Measurements from ENCODE around the gene HOXC9.

The HOXC9 gene

DNA sequence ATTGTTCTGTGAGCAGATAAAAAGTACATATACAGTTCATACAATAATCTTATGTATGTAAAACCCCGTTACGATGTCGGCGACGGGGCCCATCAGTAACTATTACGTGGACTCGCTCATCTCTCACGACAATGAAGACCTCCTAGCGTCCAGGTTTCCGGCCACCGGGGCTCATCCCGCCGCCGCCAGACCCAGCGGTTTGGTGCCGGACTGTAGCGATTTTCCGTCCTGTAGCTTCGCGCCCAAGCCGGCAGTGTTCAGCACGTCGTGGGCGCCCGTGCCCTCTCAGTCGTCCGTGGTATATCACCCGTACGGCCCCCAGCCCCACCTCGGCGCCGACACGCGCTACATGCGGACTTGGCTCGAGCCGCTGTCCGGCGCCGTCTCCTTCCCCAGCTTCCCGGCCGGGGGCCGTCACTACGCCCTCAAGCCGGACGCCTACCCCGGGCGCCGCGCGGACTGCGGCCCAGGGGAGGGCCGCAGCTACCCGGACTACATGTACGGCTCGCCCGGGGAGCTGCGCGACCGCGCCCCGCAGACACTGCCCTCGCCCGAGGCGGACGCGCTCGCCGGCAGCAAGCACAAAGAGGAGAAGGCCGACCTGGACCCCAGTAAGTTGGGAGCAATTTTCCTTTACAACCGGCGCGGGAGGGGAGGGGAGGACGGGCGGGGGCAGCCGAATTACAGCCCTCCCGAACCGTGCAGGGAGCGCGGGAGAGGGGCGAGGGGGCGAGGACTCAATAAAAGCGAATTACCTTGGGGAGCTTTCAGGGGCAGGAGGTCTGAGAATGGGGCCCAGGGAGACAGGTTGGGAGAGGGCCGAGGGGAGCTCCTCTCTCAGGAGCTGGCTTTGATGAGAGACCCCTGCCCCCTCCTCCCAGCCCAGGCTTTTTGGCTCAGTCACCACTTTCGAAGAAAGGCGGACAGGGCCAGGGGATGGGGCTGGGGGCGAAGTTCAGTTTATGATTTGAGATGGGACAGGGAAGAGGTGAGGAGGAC lies at the start of gene HOXC9:
HOXC9 (plus strand) TSS at position 46 of the 999 bp plus-strand sequence; CDS start at position 74, 28 bp downstream.
- DNase-seq (ENCODE audit: low spot score): peak; percentile 52

DNA sequence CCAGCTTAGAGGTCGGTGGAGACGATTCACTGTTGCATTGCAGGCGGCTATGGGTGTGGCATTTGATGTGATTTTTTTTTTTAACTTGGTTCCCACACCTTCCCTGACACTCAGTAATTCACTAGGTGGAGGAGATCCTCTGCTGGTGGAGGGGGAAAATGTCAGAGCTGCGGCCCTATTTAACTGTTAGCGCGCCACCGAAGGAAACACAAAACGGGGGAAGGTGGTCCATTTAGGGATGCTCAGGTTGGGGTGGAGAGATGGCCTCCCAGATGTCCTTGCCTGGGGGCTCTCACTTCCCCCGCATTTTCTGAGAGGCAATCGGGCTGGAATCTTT lies 49.6 kb upstream of the HOXC9 start:
- DNase-seq (ENCODE audit: low spot score): no peak

DNA sequence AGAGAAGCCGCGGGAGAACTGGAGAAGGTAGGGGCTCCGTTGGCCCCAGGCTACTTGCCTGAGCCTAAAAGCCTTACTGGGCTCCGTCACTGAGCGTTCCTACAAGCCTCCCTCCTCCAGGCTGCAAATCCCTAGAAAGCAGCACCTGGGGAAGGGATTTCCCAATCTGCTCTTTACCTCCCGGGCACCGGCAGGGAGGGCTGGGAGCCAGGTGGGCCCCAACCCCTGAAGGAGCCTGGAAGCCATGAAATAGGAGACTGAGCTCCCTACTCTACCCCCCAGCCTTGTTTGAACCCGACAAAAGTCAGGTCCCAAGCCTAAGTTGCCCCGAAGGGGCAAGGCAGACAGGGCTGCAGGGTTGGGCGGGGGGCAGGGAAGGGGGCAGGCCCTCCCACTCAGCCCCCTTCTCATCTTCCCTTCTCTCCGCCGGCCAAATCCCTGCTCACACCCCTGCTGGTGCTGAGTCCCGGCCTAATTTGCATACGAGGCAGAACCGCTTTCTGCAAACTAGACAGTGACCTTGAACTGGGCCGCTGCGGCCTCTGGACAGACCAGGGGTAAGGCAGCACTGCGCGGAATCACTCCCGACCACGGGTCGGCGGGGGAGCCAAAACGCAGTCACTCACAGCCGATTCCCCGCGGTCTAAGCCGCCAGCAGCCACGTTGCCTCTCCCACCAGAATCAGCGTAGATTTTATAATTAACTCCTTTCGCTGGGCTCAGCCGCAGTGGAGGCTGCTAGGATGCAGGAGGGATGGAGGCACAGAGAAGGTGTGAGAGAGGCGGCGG lies 49.0 kb upstream of the HOXC9 start:
- DNase-seq (ENCODE audit: low spot score): no peak

DNA sequence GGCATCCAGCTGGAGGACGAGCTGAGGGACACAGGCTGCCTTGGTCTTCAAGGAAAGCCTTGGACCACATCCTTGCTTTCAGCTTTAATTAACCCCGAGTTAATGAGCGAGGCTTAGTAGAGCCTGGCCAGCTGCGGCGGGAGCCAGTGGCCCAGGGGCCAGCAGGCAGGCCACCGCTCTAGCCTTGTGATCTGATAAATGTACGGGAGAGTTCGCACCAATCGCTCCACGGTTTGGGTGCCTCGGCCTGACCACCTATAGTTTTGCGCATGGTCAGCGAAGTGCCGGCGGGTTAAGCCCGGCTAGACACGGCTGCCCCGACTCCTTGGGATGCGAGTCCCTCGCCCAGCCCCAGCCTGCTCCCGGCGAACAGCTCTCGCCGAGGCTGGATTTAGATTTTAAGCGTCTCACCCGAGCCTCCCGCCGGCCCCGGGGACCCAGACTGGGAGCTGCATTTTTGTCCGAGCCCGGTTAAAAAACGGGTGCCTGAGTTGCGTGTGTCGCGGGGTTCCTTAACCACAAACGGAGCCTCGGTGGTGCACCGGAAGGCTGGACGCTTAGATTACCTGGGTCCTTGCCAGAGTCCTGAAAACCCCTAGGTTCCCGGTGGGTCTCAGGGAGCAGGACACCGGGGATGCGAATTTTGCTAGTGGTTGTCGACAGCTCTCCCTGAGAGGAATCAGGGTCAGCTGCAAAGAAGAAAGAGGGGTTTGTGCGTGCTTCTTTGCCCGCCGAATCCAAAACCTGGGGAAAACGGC lies 48.2 kb upstream of the HOXC9 start:
- no peak for DNase-seq (ENCODE audit: low spot score)

DNA sequence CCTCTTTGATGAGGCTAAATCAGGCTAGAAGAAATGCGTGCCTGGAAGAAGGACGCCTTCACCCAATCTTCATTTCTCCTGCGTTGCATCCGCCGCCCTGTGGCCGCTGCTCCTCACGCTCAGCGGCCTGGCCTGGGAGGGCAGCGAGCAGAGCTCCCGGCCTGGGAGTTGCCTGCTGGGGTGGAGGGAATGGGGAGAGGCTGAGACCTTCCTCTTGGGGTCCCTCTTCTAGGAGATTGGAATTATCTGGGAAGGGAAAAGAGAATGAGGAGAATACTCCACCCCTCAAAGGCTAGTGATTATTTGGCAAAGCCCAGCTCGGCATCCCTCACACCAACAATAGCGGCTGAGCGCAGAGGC lies 47.6 kb upstream of the HOXC9 start:
- DNase-seq (ENCODE audit: low spot score): no peak

DNA sequence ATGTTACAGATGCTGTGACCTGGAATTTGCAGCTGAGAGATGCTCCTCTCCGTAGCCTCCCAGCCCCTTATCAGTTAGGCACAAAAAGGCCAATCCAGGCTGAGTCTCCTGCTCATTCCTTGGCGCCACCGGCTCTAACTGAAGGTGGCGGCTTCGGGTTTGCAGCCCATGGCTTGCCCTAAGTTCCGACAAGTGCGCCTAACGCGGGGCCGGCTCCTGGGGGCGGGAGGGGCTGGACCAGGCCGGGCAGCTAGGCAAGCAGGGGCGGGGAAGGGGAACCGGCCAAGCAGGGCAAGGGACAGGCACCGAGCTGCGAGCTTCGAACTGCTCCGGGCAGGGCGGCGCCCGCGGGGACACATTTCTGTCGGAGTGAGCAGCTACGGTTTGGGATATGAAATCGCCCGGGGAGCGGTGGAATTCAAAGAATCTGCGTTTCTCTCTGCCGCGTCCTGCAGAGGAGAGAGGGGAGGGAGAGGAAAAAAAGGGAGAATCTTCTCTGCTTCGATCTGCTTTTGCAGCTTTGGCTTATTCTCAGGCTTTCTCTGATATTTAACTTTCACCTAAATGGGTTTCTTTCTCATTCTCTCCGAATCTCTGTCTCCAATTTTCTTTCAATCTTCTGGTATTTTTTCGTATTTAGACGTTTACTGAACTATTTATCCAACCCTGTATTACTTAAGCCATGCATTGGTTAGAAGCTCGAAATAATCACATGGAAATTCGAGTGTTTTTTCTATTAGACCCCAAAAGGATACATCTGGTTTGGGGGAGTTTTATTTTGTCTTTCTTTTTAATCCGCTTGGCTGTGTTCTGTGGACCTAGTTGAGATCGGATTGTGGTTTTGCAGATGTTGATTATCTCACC lies 46.9 kb upstream of the HOXC9 start:
- no peak for DNase-seq (ENCODE audit: low spot score)

DNA sequence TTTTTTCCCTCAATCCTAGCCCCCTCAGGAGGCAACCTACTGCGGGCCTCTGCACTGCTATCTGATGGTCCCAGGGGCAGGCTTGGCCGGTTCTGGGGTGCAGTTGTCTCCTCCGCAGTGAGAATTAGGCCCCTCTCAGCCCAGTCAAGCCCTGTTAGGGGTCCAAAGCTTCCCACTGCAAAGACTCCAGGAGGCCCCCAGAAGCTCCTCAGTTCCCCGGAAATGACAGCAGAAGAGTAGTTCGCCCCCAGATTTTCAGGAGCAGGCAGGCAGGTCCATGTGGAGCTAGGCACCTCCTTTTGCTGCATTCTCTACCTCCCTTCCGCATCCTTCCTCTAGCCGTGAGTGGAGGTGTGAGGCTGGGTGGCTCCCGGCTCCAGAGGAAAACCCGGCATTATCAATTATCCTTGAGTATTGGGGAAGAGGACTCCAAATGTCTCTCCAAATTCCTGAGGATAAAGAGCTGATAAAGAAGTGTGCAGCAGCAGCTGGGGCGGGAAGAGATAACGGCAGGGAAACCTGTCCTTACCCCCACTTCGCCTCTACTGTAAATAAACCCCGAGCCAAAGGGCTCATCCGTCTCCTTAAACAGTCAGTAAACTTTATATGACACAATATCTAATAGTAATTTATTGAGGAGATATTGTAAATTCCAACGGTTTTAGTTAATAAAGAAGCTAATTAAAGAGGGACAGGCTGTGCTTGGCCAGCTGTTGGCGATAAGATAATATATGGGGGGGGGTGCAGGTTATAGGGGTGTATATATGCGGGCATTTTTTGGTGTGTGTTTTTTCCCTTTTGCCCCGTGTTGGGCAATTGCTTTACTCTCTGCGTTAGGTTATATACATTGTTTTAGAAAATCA lies 45.9 kb upstream of the HOXC9 start:
- DNase-seq (ENCODE audit: low spot score): no peak

DNA sequence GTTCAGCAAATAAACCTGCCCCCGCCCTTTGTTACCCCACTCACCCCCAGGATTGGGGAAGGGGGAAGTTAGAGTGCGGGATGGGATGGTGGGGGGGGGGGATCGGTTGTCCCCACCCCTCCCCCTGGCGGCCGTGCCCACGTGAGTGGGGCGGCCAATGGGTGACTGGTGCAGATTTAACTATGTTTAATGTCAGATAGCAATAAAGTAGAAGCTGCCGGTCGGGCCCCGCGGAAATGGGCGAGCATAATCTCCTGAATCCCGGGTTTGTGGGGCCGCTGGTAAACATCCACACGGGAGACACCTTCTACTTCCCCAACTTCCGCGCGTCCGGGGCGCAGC lies 45.3 kb upstream of the HOXC9 start, which contains the start of gene HOXC12:
HOXC12 (plus strand) TSS at position 210 of the 342 bp plus-strand sequence; CDS start at position 237, 27 bp downstream.
- no peak for DNase-seq (ENCODE audit: low spot score)

DNA sequence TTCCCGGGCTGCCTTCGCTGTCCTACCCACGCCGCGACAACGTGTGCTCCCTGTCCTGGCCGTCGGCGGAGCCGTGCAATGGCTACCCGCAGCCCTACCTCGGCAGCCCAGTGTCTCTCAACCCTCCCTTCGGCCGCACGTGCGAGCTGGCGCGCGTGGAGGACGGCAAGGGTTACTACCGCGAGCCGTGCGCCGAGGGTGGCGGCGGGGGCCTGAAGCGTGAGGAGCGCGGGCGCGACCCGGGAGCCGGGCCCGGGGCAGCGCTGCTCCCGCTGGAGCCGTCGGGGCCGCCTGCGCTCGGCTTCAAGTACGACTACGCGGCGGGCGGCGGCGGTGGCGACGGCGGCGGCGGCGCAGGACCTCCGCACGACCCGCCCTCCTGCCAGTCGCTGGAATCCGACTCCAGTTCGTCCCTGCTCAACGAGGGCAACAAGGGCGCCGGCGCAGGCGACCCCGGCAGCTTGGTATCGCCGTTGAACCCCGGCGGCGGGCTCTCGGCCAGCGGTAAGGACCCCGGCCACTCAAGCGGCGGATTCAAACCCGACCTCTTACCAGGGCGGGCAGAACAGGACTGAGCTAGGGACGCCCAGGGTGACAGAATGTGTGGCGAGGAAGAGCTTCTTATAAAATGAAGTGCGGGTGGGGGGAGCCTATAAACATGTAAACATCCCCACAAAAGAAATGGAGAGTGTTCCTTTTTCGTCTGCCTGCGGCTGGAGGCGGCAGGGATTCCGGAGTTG lies 44.8 kb upstream of the HOXC9 start:
- DNase-seq (ENCODE audit: low spot score): no peak

DNA sequence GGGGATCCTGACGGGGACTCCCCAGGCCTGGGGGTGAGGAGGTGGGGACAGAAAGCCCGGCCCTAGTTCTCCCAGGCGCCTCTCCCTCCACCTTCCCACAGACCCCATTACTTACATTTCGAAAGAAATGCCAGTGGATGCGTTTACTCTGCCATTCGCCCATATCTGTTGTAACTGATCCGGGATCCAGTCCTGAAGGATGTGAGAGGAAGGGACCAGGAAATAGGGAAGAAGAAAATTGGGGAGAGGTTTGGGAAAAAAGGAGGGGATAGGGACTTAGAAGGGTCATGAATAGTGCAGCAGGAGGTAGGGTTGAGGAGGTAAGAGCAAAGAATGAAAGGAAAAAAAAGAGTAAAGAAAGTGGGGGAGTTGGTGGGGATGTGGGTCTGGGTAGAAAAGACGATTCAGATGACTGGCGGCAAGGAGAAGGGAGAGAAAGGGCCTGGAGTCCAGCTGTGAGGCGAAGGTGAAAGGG lies 44.1 kb upstream of the HOXC9 start:
- no peak for DNase-seq (ENCODE audit: low spot score)

DNA sequence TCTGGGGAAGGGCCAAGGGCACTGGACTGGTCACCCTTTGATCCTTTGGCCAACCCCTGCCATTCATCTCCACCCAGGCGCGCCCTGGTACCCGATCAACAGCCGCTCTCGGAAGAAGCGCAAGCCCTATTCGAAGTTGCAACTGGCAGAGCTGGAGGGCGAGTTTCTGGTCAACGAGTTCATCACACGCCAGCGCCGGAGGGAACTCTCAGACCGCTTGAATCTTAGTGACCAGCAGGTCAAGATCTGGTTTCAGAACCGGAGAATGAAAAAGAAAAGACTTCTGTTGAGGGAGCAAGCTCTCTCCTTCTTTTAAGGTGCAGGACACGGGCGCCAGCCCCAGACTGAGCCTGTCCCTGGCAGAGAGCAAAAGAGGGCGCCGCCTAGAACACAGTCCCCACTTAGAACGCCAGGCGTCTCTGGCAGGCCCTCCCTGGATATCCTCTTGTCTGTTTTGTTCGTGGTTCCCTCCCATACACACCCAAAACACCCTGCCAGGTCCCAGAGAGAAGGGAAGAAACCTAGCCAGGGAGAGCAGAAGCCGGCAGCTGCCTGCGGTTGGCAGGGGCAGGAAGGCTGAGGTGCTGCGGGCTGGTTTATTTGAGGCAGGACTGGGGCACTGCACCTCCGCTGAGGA lies 43.6 kb upstream of the HOXC9 start:
- no peak for DNase-seq (ENCODE audit: low spot score)

DNA sequence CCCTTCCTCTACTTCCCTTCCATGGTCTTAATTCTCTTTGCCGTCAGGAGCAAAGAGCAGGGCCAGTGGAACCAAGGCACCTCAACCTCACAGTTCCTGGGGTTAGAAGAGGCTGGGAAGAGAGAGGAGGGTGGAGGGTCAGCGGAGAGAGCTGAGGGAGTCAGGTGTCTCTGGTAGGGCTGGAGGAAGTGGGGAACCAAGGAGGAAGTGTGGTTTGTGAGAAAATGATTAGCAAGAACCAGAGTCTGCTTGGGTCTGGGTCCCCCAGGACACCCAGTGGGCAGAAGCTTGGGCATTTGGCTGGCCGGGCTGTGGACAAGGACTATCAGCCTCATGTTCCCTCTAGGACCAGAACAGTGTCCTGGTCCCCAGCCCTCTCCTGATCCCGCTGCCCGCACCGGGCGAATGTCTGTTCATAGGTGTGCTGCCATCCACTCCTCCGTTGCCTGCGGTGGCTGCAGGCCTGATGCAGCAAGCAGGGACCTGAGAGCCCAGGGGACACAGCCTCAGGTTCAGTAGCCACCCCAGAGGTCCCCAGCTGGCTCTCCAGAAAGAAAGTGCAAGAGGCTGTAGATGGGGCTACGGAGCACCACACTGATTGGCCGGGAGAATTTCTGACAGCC lies 42.9 kb upstream of the HOXC9 start:
- DNase-seq (ENCODE audit: low spot score): no peak

DNA sequence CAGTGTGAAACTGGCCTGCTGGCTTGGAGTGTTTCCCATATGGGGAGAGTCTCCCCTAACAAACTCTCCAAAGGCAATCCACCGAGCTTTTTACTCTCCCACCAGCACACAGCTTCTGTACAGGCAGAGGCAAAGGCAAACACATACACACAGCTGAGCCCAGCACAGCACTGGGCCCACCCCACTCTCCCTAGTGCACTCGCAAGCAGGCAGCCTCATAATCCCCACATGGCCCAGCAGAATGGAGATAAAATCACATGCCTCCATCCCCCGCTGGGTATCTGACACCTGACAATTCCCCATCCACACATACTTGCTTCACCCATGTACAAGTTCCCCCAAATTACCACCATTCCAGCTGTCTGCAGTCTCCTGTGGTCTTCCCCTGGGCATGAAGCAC lies 41.8 kb upstream of the HOXC9 start:
- no peak for DNase-seq (ENCODE audit: low spot score)

DNA sequence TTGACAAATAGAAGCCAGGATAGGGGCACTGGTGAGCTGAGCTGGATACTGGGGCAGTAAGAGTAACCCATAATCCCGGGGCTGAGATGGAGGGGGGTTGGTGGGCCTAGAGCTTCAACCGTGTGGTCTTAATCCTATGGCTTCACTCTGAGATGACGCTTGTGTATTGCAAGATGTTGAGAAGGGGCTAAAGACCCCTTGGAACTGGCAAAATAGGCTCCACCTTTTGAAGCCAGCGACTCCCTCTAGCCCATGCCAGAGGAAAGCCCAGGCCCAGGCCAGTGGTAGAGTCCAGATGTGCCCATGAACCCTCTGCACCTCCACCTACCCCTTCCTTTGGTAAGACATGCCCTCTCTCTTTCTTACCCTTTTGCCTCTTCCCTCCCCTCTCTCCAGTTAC lies 40.6 kb upstream of the HOXC9 start:
- no peak for DNase-seq (ENCODE audit: low spot score)

DNA sequence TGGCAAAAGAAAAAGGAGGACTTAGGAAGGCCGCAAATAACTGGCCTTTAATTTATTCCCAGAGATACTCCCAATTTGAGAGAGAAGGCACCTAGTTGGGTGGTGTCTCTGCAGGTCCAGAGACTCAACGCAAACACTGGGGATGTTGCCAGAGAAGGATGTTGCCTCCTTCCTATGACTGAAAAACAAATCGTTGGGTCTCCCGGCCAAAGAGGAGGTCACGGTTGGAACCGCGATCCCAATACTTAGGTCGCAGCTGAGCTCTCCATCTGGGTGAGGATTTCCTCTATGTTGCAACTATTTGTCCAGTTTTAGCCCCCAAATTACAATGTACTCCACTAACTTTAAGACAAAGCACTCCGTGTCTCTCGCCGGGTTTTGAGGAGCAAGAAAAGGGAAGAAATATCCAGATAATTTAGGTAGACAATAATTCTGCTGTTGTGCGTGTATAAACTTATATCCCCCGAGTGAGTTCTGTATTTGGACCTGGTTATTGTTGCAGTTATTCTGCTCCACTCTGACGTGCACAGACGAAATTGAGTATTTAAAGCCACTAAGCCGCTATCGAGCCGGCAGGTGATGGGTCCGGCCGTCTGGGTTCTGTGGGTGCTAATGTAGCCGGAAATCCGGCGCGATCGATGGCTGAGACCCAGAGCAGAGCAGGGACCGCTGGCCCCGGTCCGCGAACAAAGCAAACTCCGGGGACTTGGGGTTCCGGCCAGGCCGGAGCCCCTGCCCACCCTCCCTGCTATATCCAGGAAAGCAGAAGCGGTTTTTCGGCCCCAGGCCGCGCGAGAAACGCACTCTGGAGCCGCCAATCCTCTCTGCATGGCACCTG lies 39.6 kb upstream of the HOXC9 start:
- no peak for DNase-seq (ENCODE audit: low spot score)

DNA sequence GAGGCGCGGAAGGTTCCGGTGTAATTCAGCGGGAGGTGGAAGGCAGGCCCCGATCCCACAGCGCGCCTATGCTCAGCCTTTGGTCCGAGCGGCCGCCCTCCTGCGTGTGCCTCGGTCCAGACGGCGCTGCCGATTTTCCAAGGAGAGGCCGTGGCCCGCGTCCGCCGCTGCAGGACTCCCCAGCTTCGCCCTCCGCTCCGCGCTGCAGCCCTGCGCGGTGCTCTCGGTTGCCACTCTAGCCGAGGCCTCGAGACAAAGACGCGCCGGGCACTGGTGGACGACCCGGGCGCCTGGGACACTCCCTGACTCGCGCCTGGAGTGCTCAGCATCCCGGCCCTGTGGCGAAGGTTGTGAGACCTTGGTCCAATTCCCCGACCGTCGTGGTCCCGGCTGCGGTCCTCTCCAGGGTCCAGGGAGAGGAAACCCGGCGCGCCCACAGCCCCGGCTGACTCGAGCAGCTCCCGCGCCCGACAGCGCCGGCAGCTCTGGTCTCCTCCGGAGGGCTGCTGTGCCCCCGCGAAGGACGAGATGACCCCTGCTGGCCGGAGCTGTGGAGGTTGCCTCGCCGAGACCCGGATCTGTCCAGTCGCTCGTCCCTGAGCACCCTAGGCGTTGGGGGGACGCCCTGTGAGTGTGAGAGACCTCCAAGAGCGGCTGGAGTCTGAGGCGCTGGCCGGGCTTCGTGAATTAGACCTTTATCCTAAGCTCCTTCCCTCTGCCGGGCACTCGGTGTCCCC lies 38.8 kb upstream of the HOXC9 start:
- no peak for DNase-seq (ENCODE audit: low spot score)

DNA sequence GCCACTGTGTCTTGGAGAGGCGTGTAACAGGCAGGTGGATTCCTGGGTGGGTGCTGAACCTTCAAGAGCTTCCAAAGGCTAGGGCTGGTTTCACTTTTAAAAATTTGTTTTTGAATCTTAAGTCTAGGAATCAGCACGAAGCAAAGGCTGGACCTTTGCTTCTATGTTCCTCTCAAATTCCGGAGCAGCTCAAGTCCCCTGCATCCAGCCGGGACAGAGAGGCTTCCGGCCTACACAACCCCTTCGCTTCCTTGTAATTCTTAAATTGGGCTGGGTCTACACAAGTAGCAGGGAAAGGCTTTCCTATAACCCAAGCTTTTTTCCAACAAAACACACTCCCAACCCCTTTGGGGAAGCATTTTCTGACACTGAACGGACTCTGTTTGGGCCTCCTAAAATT lies 37.0 kb upstream of the HOXC9 start:
- DNase-seq (ENCODE audit: low spot score): no peak
